ENCODE measurements around the gene EPN2.

EPN2 gene

GRCh38 chr17:19371259-19372010, 134.3 kb downstream of the EPN2 start:
- no peak for DNase-seq

GRCh38 chr17:19372011-19372370, 134.8 kb downstream of the EPN2 start:
- DNase-seq, result no peak

GRCh38 chr17:19372439-19372838, 135.3 kb downstream of the EPN2 start:
- no peak for DNase-seq

- DNase-seq, result no peak
Observed at GRCh38 chr17:19372866-19373504, 135.8 kb downstream of the EPN2 start.

GRCh38 chr17:19374136-19374535, 137.0 kb downstream of the EPN2 start:
- no peak for DNase-seq

GRCh38 chr17:19375732-19376131, 138.6 kb downstream of the EPN2 start:
- no peak for DNase-seq

- DNase-seq, result no peak
Observed at GRCh38 chr17:19376811-19377210, 139.6 kb downstream of the EPN2 start.

- peak; percentile 81 for DNase-seq
Observed at GRCh38 chr17:19377602-19378415, 140.6 kb downstream of the EPN2 start.

- DNase-seq, result no peak
Observed at GRCh38 chr17:19378416-19379360, 141.5 kb downstream of the EPN2 start, which contains the start of gene MAPK7. Gene MAPK7 (plus strand): TSS chr17:19378498. CDS start chr17:19378901, 403 bp downstream.

- no peak for DNase-seq
Observed at GRCh38 chr17:19379361-19380065, 142.3 kb downstream of the EPN2 start.

- no peak for DNase-seq
Observed at GRCh38 chr17:19380481-19381301, 143.5 kb downstream of the EPN2 start.

- DNase-seq, result no peak
Observed at GRCh38 chr17:19381361-19381740, 144.2 kb downstream of the EPN2 start.

GRCh38 chr17:19381741-19382444, 144.7 kb downstream of the EPN2 start:
- no peak for DNase-seq

- no peak for DNase-seq
Observed at GRCh38 chr17:19382531-19383444, 145.6 kb downstream of the EPN2 start.

GRCh38 chr17:19383681-19384470, 146.7 kb downstream of the EPN2 start:
- DNase-seq, result no peak

GRCh38 chr17:19384723-19385391, 147.7 kb downstream of the EPN2 start:
- no peak for DNase-seq

GRCh38 chr17:19385521-19385983, 148.4 kb downstream of the EPN2 start:
- no peak for DNase-seq
